ENCODE data around the gene LRMDA.

The LRMDA gene

GRCh38 chr10:75475460-75476182 lies 44.2 kb downstream of the LRMDA start:
- TF ChIP-seq, protein P1, sequence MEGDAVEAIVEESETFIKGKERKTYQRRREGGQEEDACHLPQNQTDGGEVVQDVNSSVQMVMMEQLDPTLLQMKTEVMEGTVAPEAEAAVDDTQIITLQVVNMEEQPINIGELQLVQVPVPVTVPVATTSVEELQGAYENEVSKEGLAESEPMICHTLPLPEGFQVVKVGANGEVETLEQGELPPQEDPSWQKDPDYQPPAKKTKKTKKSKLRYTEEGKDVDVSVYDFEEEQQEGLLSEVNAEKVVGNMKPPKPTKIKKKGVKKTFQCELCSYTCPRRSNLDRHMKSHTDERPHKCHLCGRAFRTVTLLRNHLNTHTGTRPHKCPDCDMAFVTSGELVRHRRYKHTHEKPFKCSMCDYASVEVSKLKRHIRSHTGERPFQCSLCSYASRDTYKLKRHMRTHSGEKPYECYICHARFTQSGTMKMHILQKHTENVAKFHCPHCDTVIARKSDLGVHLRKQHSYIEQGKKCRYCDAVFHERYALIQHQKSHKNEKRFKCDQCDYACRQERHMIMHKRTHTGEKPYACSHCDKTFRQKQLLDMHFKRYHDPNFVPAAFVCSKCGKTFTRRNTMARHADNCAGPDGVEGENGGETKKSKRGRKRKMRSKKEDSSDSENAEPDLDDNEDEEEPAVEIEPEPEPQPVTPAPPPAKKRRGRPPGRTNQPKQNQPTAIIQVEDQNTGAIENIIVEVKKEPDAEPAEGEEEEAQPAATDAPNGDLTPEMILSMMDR (IDR thresholded peaks at IDR 0.05), result no peak
- H3K36me3 ChIP-seq (ENCODE audit: control insufficient read depth, insufficient read depth, low read length), result no peaks in the 10 kb centered on the region
- no peaks in the 10 kb centered on the region for H3K79me2 ChIP-seq
- H3K9ac ChIP-seq, result no peak overlapping the region
- H3K4me3 ChIP-seq (ENCODE audit: low read depth, low read length), result no peak overlapping the region
- H3K27ac ChIP-seq, result no peak overlapping the region
- no peaks in the 10 kb centered on the region for H3K27me3 ChIP-seq (ENCODE audit: control insufficient read depth, insufficient read depth, low read length)
- no peaks in the 10 kb centered on the region for H3K4me1 ChIP-seq
- H3K4me2 ChIP-seq (ENCODE audit: low read length), result no peak overlapping the region
- H3K9me3 ChIP-seq (ENCODE audit: control insufficient read depth, low read length), result no peaks in the 10 kb centered on the region
- H2AFZ ChIP-seq, result no peak overlapping the region

GRCh38 chr10:75476569-75476968 lies 45.1 kb downstream of the LRMDA start:
- H3K27me3 ChIP-seq (ENCODE audit: control insufficient read depth, insufficient read depth, low read length), result no peaks in the 10 kb centered on the region
- no peak overlapping the region for H2AFZ ChIP-seq
- H3K4me3 ChIP-seq (ENCODE audit: low read depth, low read length), result no peak overlapping the region
- H3K27ac ChIP-seq, result no peak overlapping the region
- H3K36me3 ChIP-seq (ENCODE audit: control insufficient read depth, insufficient read depth, low read length), result no peaks in the 10 kb centered on the region
- H3K9ac ChIP-seq, result no peak overlapping the region
- no peak overlapping the region for H3K4me2 ChIP-seq (ENCODE audit: low read length)
- no peaks in the 10 kb centered on the region for H3K79me2 ChIP-seq
- no peaks in the 10 kb centered on the region for H3K9me3 ChIP-seq (ENCODE audit: control insufficient read depth, low read length)
- no peaks in the 10 kb centered on the region for H3K4me1 ChIP-seq
- TF ChIP-seq, protein P1 (IDR thresholded peaks at IDR 0.05), result no peak

DNA sequence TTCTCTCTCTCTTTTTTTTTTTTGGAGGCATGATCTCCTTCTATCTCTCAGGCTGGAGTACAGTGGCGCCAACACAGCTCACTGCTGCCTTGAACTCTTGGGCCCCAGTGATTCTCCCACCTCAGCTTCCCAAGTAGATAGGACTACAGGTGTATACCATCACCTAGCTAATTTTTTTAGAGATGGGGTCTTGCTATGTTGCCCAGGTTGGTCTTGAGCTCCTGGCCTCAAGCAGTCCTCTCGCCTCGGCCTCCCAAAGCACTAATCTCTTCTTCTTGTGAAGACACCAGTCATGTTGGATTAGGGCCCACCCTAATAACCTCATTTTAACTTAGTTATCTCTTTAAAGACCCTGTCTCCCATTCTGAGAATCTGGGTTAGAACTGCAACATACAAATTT lies 45.6 kb downstream of the LRMDA start:
- Histone ChIP-seq H3K27me3 (ENCODE audit: control insufficient read depth, insufficient read depth, low read length) (no peaks in the 10 kb centered on the region), H3K79me2 (no peaks in the 10 kb centered on the region), H3K4me3 (ENCODE audit: low read depth, low read length) (no peak overlapping the region), H3K9me3 (ENCODE audit: control insufficient read depth, low read length) (no peaks in the 10 kb centered on the region), H3K9ac (no peak overlapping the region), H2AFZ (no peak overlapping the region), H3K4me2 (ENCODE audit: low read length) (no peak overlapping the region), H3K36me3 (ENCODE audit: control insufficient read depth, insufficient read depth, low read length) (no peaks in the 10 kb centered on the region), H3K4me1 (no peaks in the 10 kb centered on the region), H3K27ac (no peak overlapping the region)
- TF ChIP-seq, protein P1 (IDR thresholded peaks at IDR 0.05), result no peak

DNA sequence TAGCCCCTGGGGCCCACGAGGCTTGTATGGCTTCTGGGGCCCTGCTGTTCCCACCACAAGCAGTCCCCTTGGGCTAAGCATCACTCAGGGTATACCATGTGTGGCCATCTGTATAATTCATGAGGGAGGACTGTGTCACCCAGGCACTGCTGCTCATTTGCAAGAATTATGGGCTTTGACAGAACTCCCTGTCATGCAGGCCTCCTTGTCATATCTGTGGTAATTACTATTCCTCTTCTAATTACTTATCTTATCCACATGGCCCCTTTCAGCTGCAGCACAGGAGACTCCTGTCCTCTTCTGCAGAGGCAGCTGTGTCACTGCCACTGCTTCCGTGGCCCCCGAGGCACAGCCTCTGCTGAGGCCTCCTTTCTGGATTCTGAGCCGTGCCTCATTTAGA lies 46.3 kb downstream of the LRMDA start:
- H2AFZ ChIP-seq, result no peak overlapping the region

More for the DNA sequence above, 46.3 kb downstream of the LRMDA start:
- TF ChIP-seq, protein P1 (IDR thresholded peaks at IDR 0.05), result no peak
- Histone ChIP-seq H3K4me2 (ENCODE audit: low read length) (no peak overlapping the region), H3K27me3 (ENCODE audit: control insufficient read depth, insufficient read depth, low read length) (no peaks in the 10 kb centered on the region), H3K9ac (no peak overlapping the region), H3K36me3 (ENCODE audit: control insufficient read depth, insufficient read depth, low read length) (no peaks in the 10 kb centered on the region), H3K27ac (no peak overlapping the region), H3K9me3 (ENCODE audit: control insufficient read depth, low read length) (no peaks in the 10 kb centered on the region), H3K79me2 (no peaks in the 10 kb centered on the region), H3K4me1 (no peaks in the 10 kb centered on the region), H3K4me3 (ENCODE audit: low read depth, low read length) (no peak overlapping the region)

Data from parathyroid adenoma (tissue), 2 donors.